NCI-H2227 (cell line): ENCODE data around the gene LIMS4.
"Not testable (repeated sequence)": the region's sequence is repeated elsewhere in the genome, so short reads cannot be mapped to it uniquely, and the experiment has no call there.

Experiments used
- DNase-seq: peaks from one replicate; lab custom pipeline; 2025; ENCODE audit not compliant: unreplicated experiment; lab: John Stamatoyannopoulos, UW

LIMS4 gene

GRCh38 chr2:110455080-110455670 is 17.4 kb downstream of the LIMS4 start:
- DNase-seq = not testable (repeated sequence)

GRCh38 chr2:110450951-110451350 is 21.7 kb downstream of the LIMS4 start:
- not testable (repeated sequence) for DNase-seq

GRCh38 chr2:110449127-110449947 is 23.3 kb downstream of the LIMS4 start:
- DNase-seq = not testable (repeated sequence)

GRCh38 chr2:110446644-110447043 is 26.0 kb downstream of the LIMS4 start:
- DNase-seq = not testable (repeated sequence)

GRCh38 chr2:110443305-110444005 is 29.2 kb downstream of the LIMS4 start:
- not testable (repeated sequence) for DNase-seq

GRCh38 chr2:110441905-110442304 is 30.7 kb downstream of the LIMS4 start:
- DNase-seq = not testable (repeated sequence)

GRCh38 chr2:110434565-110434964 is 38.1 kb downstream of the LIMS4 start:
- not testable (repeated sequence) for DNase-seq

- DNase-seq = not testable (repeated sequence)
These were observed 46.9 kb downstream of the LIMS4 start for GRCh38 chr2:110425725-110426124.

- DNase-seq = not testable (repeated sequence)
These were observed 48.2 kb downstream of the LIMS4 start for GRCh38 chr2:110424421-110424820.

GRCh38 chr2:110423574-110423962 is 49.0 kb downstream of the LIMS4 start:
- not testable (repeated sequence) for DNase-seq

GRCh38 chr2:110422852-110423573 is 49.6 kb downstream of the LIMS4 start:
- not testable (repeated sequence) for DNase-seq

GRCh38 chr2:110420641-110421354 is 51.8 kb downstream of the LIMS4 start:
- DNase-seq = not testable (repeated sequence)

- not testable (repeated sequence) for DNase-seq
These were observed 65.5 kb downstream of the LIMS4 start for GRCh38 chr2:110407142-110407541.

- DNase-seq = not testable (repeated sequence)
These were observed 67.6 kb downstream of the LIMS4 start for GRCh38 chr2:110404988-110405387.

GRCh38 chr2:110404246-110404645 is 68.4 kb downstream of the LIMS4 start:
- DNase-seq = not testable (repeated sequence)

GRCh38 chr2:110401001-110401618 is 71.5 kb downstream of the LIMS4 start:
- not testable (repeated sequence) for DNase-seq

- not testable (repeated sequence) for DNase-seq
These were observed 73.2 kb downstream of the LIMS4 start for GRCh38 chr2:110399378-110399777.

- DNase-seq = not testable (repeated sequence)
These were observed 76.6 kb downstream of the LIMS4 start for GRCh38 chr2:110395990-110396389.
